ENCODE data around the gene ARHGEF5. TPM values are rescaled to one million over a fixed set of nuclear protein-coding genes. Genes with fewer than 3 reads are reported as not detected.
"Not testable (repeated sequence)": the region's sequence is repeated elsewhere in the genome, so short reads cannot be mapped to it uniquely, and the experiment has no call there.

The ARHGEF5 gene
- total and polyA plus RNA-seq, 2 of the 4 experiments (the other 2 are of a cell fraction): under 0.01 to 0.19 TPM

DNA sequence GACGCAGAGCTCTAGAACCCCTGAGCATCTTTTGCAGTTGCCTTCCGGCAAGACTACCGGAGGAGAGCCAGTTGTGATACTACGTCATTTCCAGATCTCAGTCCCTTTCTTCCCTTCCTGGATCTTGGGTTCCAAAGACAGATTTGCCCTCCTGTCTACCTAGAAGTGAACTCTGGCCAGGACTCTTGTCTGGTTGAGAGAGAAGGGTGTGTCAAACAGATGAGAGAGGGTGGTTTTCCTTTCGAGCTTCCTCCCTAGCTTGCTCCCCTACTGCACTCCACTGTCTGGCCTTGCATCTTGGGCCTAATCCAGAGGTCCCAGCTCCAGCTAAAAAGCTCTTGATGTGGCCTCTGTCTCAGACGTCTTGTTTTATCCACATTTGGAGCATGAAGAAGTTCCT is 983 bp downstream of the ARHGEF5 start:
- not testable (repeated sequence) for H3K56ac ChIP-seq (ENCODE audit: extremely low read depth, insufficient read depth, low read length); ATAC-seq (ENCODE audit: low read depth)

DNA sequence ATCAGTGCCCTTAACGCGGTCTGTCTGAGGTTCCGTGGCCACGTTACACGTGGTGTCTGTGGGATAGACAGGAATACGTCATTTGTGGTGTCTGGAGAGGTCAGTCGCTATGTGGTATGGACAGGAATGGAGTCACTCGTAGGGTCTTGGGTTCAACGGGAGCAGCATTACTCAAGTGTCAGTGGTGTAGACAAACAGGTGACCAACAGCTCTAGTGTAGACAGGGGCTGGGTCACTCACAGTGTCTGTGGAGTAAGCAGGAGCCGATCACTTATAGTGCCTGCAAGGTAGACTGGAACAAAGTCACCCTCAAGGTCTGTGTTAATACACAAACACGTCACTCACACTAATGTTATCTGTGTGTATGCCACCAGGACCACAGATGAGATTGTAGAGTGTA is 1.7 kb downstream of the ARHGEF5 start:
- ATAC-seq (ENCODE audit: low read depth); CTCF ChIA-PET; H3K9me3 ChIP-seq (ENCODE audit: control insufficient read depth, insufficient read depth, low read length); H3K4me2 ChIP-seq (ENCODE audit: low read depth, low read length); H3K27me3 ChIP-seq (ENCODE audit: control insufficient read depth, insufficient read depth, low read length); H2BK5ac ChIP-seq (ENCODE audit: low read depth, low read length, poor library complexity, severe bottlenecking); H2BK15ac ChIP-seq (ENCODE audit: low read depth, low read length); H3K4me1 ChIP-seq (ENCODE audit: control insufficient read depth, insufficient read depth, low read length); H3K9ac ChIP-seq (ENCODE audit: low read depth, low read length); H3K36me3 ChIP-seq (ENCODE audit: control insufficient read depth, insufficient read depth, low read length); H3K14ac ChIP-seq (replicated peaks; ENCODE audit: low read depth, low read length); H4K91ac ChIP-seq (ENCODE audit: insufficient read depth, low read depth, low read length); H3K79me1 ChIP-seq (ENCODE audit: low read depth in 1 of 2, low read length in 2 of 2); H3K18ac ChIP-seq (ENCODE audit: low read depth, low read length); H2AK9ac ChIP-seq (replicated peaks; ENCODE audit: low read depth, low read length, poor library complexity); H4K20me1 ChIP-seq (ENCODE audit: insufficient read depth, low read length); H4K5ac ChIP-seq (ENCODE audit: low read depth, low read length); intact Hi-C loops (cut with micrococcal nuclease); BruUV-seq (replicated peaks); POLR2A ChIA-PET (ENCODE audit: unreplicated experiment); H3K23ac ChIP-seq (ENCODE audit: low read depth, low read length); H3K56ac ChIP-seq (ENCODE audit: extremely low read depth, insufficient read depth, low read length); in situ Hi-C loops (cut with MboI; ENCODE audit: low sequenced_read_pairs); H3K4ac ChIP-seq (ENCODE audit: low read depth, low read length); H2BK20ac ChIP-seq (ENCODE audit: low read depth, low read length); H2AFZ ChIP-seq (replicated peaks; ENCODE audit: low read length, poor library complexity); H3K4me3 ChIP-seq (ENCODE audit: insufficient read depth, low read depth, low read length); H4K8ac ChIP-seq (ENCODE audit: low read depth in 2 of 2, low read length in 2 of 2); H3K27ac ChIP-seq (ENCODE audit: insufficient read depth, low read length); H2AK5ac ChIP-seq (ENCODE audit: low read depth, low read length); H2BK120ac ChIP-seq (ENCODE audit: low read depth, low read length); H3K9me1 ChIP-seq (ENCODE audit: insufficient read depth, low read length); dilution Hi-C loops (cut with HindIII; ENCODE audit: low sequenced_read_pairs, unreplicated experiment); DNase-seq: not testable (repeated sequence)
- WGBS, 2 experiments (ENCODE audit: extremely low coverage in 2 of 2, insufficient read length in 1 of 2): no CpG with 5 or more reads among the region's 11 CpGs

More for the DNA sequence above, 983 bp downstream of the ARHGEF5 start:
- H2AK5ac ChIP-seq (ENCODE audit: low read depth, low read length); intact Hi-C loops (cut with micrococcal nuclease); H2BK15ac ChIP-seq (ENCODE audit: low read depth, low read length); H4K20me1 ChIP-seq (ENCODE audit: insufficient read depth, low read length); H3K4ac ChIP-seq (ENCODE audit: low read depth, low read length); H3K9ac ChIP-seq (ENCODE audit: low read depth, low read length); H3K23ac ChIP-seq (ENCODE audit: low read depth, low read length); H3K9me1 ChIP-seq (ENCODE audit: insufficient read depth, low read length); CTCF ChIA-PET; H4K91ac ChIP-seq (ENCODE audit: insufficient read depth, low read depth, low read length); H3K27ac ChIP-seq (ENCODE audit: insufficient read depth, low read length); H2AK9ac ChIP-seq (replicated peaks; ENCODE audit: low read depth, low read length, poor library complexity); in situ Hi-C loops (cut with MboI; ENCODE audit: low sequenced_read_pairs); DNase-seq; H3K79me1 ChIP-seq (ENCODE audit: low read depth in 1 of 2, low read length in 2 of 2); H3K4me3 ChIP-seq (ENCODE audit: insufficient read depth, low read depth, low read length); H3K4me1 ChIP-seq (ENCODE audit: control insufficient read depth, insufficient read depth, low read length); H4K8ac ChIP-seq (ENCODE audit: low read depth in 2 of 2, low read length in 2 of 2); H2BK5ac ChIP-seq (ENCODE audit: low read depth, low read length, poor library complexity, severe bottlenecking); H2BK120ac ChIP-seq (ENCODE audit: low read depth, low read length); H3K18ac ChIP-seq (ENCODE audit: low read depth, low read length); H2AFZ ChIP-seq (replicated peaks; ENCODE audit: low read length, poor library complexity); H2BK20ac ChIP-seq (ENCODE audit: low read depth, low read length); H3K4me2 ChIP-seq (ENCODE audit: low read depth, low read length); H3K9me3 ChIP-seq (ENCODE audit: control insufficient read depth, insufficient read depth, low read length); H3K14ac ChIP-seq (replicated peaks; ENCODE audit: low read depth, low read length); BruUV-seq (replicated peaks); H4K5ac ChIP-seq (ENCODE audit: low read depth, low read length); H3K27me3 ChIP-seq (ENCODE audit: control insufficient read depth, insufficient read depth, low read length); H3K36me3 ChIP-seq (ENCODE audit: control insufficient read depth, insufficient read depth, low read length); POLR2A ChIA-PET (ENCODE audit: unreplicated experiment); dilution Hi-C loops (cut with HindIII; ENCODE audit: low sequenced_read_pairs, unreplicated experiment): not testable (repeated sequence)
- WGBS, 2 experiments (ENCODE audit: extremely low coverage in 2 of 2, insufficient read length in 1 of 2): no CpG with 5 or more reads among the region's 6 CpGs

Measured in IMR-90 (cell line).